Measurements from ENCODE around the gene RUFY1. TPM values are rescaled to one million over a fixed set of nuclear protein-coding genes. Genes with fewer than 3 reads are reported as not detected.

The RUFY1 gene
- total RNA-seq, 1 experiment from 2014 or later, result 45.7 TPM

- H3K9me3 Mint-ChIP-seq, result peaks cover 0 to 3% of the 10 kb centered on the region in 2 experiments; a peak in 1 of 5 replicates
- Histone ChIP-seq H3K14ac (ENCODE audit: insufficient read depth, low read length) (no peak overlapping the region), H3K27me3 (ENCODE audit: insufficient read depth, low read length) (no peaks in the 10 kb centered on the region), H4K91ac (ENCODE audit: insufficient read length, low read depth, low read length) (no peak overlapping the region), H3K23ac (ENCODE audit: insufficient read length, low read depth, low read length) (no peak overlapping the region), H3K18ac (ENCODE audit: insufficient read length, low read depth, low read length) (no peak overlapping the region), H3K79me1 (ENCODE audit: insufficient read depth, low read depth, low read length, poor library complexity, severe bottlenecking) (peaks cover 13% of the 10 kb centered on the region), H3K4ac (ENCODE audit: low read depth, low read length) (no peak overlapping the region), H4K20me1 (ENCODE audit: control insufficient read depth, insufficient read depth, insufficient read length) (no peaks in the 10 kb centered on the region), H3K79me2 (ENCODE audit: insufficient read depth, low read length) (peaks cover 9% of the 10 kb centered on the region), H3K9me3 (ENCODE audit: control insufficient read depth, low read depth, low read length) (no peaks in the 10 kb centered on the region), H2BK20ac (ENCODE audit: low read depth, low read length, poor library complexity, severe bottlenecking) (no peak overlapping the region), H3K4me1 (ENCODE audit: insufficient read depth, low read length) (no peaks in the 10 kb centered on the region; the same call in 1 of the 2 replicates), H2BK120ac (ENCODE audit: low read depth, low read length, poor library complexity, severe bottlenecking) (no peak overlapping the region), H3K56ac (ENCODE audit: insufficient read length, low read depth, low read length) (peak overlapping the region; percentile 6), H2AFZ (ENCODE audit: low read length) (no peak overlapping the region), H3K9ac (ENCODE audit: extremely low read depth, insufficient read length, low read length) (no peak overlapping the region), H3K4me2 (ENCODE audit: insufficient read depth, insufficient read length, low read length) (no peak overlapping the region), H3K27ac (ENCODE audit: insufficient read length, low read depth, low read length) (no peak overlapping the region), H3T11ph (ENCODE audit: low read length) (no peak overlapping the region), H2BK15ac (ENCODE audit: low read depth, low read length) (no peak overlapping the region), H4K5ac (ENCODE audit: insufficient read length, low read depth, low read length) (no peak overlapping the region), H2BK5ac (ENCODE audit: insufficient read length, low read length) (no peak overlapping the region), H3K23me2 (ENCODE audit: insufficient read length, low read depth, low read length, poor library complexity, severe bottlenecking) (peaks cover 12% of the 10 kb centered on the region), H2AK5ac (ENCODE audit: insufficient read length, low read length) (no peak overlapping the region), H2BK12ac (ENCODE audit: insufficient read length, low read depth, low read length) (no peak overlapping the region), H4K8ac (replicated peaks; ENCODE audit: insufficient read length, low read depth, low read length) (no peak overlapping the region)
- peaks cover 33 to 37% of the 10 kb centered on the region in 2 experiments for H3K4me1 Mint-ChIP-seq
- WGBS (ENCODE audit: extremely low coverage, insufficient read length, low lambda C conversion rate), result no CpG with 5 or more reads among the region's 7 CpGs
- peak overlapping the region in 1 of 2 experiments; percentile 44; a peak in 1 of 5 replicates for H3K4me3 Mint-ChIP-seq
- H3K27me3 Mint-ChIP-seq (ENCODE audit: low read depth), result no peaks in the 10 kb centered on the region
- no peak for TF ChIP-seq CTCF (conservative IDR thresholded peaks at IDR 0.05)
- H3K27ac Mint-ChIP-seq, result peak overlapping the region in 2 of 3 experiments; percentile 75 to 88; a peak in 4 of 7 replicates
- H3K36me3 Mint-ChIP-seq (ENCODE audit: insufficient read depth in 1 of 3, low read depth in 3 of 3), result peaks cover 3 to 20% (median 18%) of the 10 kb centered on the region in 3 experiments; a peak in 5 of 7 replicates
- peak; percentile 52 for DNase-seq
These were observed 3.5 kb downstream of the RUFY1 start for GRCh38 chr5:179553875-179554274.

Measured in H9 (cell line).